H9 (cell line): ENCODE data around the gene MS4A10. TPM values are rescaled to one million over a fixed set of nuclear protein-coding genes. Genes with fewer than 3 reads are reported as not detected.

ENCODE experiments used
- DNase-seq: peaks from one replicate; pipeline ENCODE4 v3.0.0-alpha.2; 2017
- H2AFZ ChIP-seq: one replicate; pipeline ENCODE4 v1.6.1; 2013; ENCODE audit warnings: mild to moderate bottlenecking, low read length, control low read depth, moderate library complexity
- H2AK5ac ChIP-seq: 2 replicates; pipeline ENCODE4 v1.6.1; 2013; ENCODE audit warnings: low read length, control low read depth, mixed read lengths; ENCODE audit not compliant: insufficient read length
- H2BK120ac ChIP-seq: one replicate; pipeline ENCODE4 v1.6.1; 2013; ENCODE audit warnings: low read depth, mild to moderate bottlenecking, low read length, control low read depth, inconsistent platforms; ENCODE audit not compliant: poor library complexity, severe bottlenecking
- H2BK12ac ChIP-seq: 2 replicates; pipeline ENCODE4 v1.6.1; 2013; ENCODE audit warnings: low read length, control low read depth, mixed read lengths, low read depth; ENCODE audit not compliant: insufficient read length
- H2BK15ac ChIP-seq: 2 replicates; pipeline ENCODE4 v1.6.1; 2013; ENCODE audit warnings: low read depth, low read length, control low read depth
- H2BK20ac ChIP-seq: one replicate; pipeline ENCODE4 v1.6.1; 2013; ENCODE audit warnings: low read depth, mild to moderate bottlenecking, low read length, control low read depth, inconsistent platforms; ENCODE audit not compliant: poor library complexity, severe bottlenecking
- H2BK5ac ChIP-seq: 2 replicates; pipeline ENCODE4 v1.6.1; 2013; ENCODE audit warnings: low read length, control low read depth, mixed read lengths; ENCODE audit not compliant: insufficient read length
- H3K14ac ChIP-seq: 2 replicates; pipeline ENCODE4 v1.6.1; 2013; ENCODE audit warnings: low read length, control low read depth; ENCODE audit not compliant: insufficient read depth
- H3K18ac ChIP-seq: 2 replicates; pipeline ENCODE4 v1.6.1; 2013; ENCODE audit warnings: low read depth, mild to moderate bottlenecking, mixed read lengths, low read length, control low read depth; ENCODE audit not compliant: insufficient read length
- H3K23ac ChIP-seq: 2 replicates; pipeline ENCODE4 v1.6.1; 2013; ENCODE audit warnings: low read length, control low read depth, mixed read lengths, low read depth; ENCODE audit not compliant: insufficient read length
- H3K23me2 ChIP-seq: 2 replicates; pipeline ENCODE4 v1.6.1; 2013; ENCODE audit warnings: low read depth, mild to moderate bottlenecking, mixed read lengths, low read length, control low read depth; ENCODE audit not compliant: insufficient read length, poor library complexity, severe bottlenecking
- H3K27ac ChIP-seq: 2 replicates; pipeline ENCODE4 v1.5.1; 2013; ENCODE audit warnings: low read length, control low read depth, mixed read lengths, low read depth; ENCODE audit not compliant: insufficient read length
- H3K27me3 ChIP-seq: 2 replicates; pipeline ENCODE4 v1.6.1; 2013; ENCODE audit warnings: low read length, control low read depth, inconsistent platforms; ENCODE audit not compliant: insufficient read depth
- H3K4ac ChIP-seq: 2 replicates; pipeline ENCODE4 v1.6.1; 2013; ENCODE audit warnings: low read depth, mild to moderate bottlenecking, control low read depth, inconsistent platforms, low read length, moderate library complexity
- H3K4me1 ChIP-seq: 2 replicates; pipeline ENCODE4 v1.6.1; 2013; ENCODE audit warnings: low read length, control low read depth, inconsistent platforms; ENCODE audit not compliant: insufficient read depth
- H3K4me2 ChIP-seq: 2 replicates; pipeline ENCODE4 v1.6.1; 2013; ENCODE audit warnings: low read length, control low read depth, mixed read lengths; ENCODE audit not compliant: insufficient read length, insufficient read depth
- H3K56ac ChIP-seq: 2 replicates; pipeline ENCODE4 v1.6.1; 2013; ENCODE audit warnings: low read depth, mild to moderate bottlenecking, mixed read lengths, low read length, control low read depth; ENCODE audit not compliant: insufficient read length
- H3K79me1 ChIP-seq: 2 replicates; pipeline ENCODE4 v1.6.1; 2013; ENCODE audit warnings: low read depth, mild to moderate bottlenecking, moderate library complexity, low read length, control low read depth, inconsistent platforms; ENCODE audit not compliant: insufficient read depth, poor library complexity, severe bottlenecking
- H3K79me2 ChIP-seq: 2 replicates; pipeline ENCODE4 v1.6.1; 2013; ENCODE audit warnings: low read length, control low read depth, inconsistent platforms; ENCODE audit not compliant: insufficient read depth
- H3K9ac ChIP-seq: 2 replicates; pipeline ENCODE4 v1.6.1; 2013; ENCODE audit warnings: low read length, control low read depth, mixed read lengths; ENCODE audit not compliant: insufficient read length; ENCODE audit errors: extremely low read depth
- H3K9me3 ChIP-seq: one replicate; pipeline ENCODE4 v1.6.1; 2013; ENCODE audit warnings: low read depth, low read length, inconsistent platforms; ENCODE audit not compliant: control insufficient read depth
- H3T11ph ChIP-seq: one replicate; pipeline ENCODE4 v1.6.1; 2013; ENCODE audit warnings: mild to moderate bottlenecking, low read length, control low read depth, inconsistent platforms
- H4K20me1 ChIP-seq: one replicate; pipeline ENCODE4 v1.6.1; 2013; ENCODE audit not compliant: control insufficient read depth, insufficient read length, insufficient read depth
- H4K5ac ChIP-seq: 2 replicates; pipeline ENCODE4 v1.6.1; 2013; ENCODE audit warnings: low read depth, mild to moderate bottlenecking, mixed read lengths, low read length, control low read depth; ENCODE audit not compliant: insufficient read length
- H4K8ac ChIP-seq: replicated peaks from 2 replicates; pipeline ENCODE4 v1.6.1; 2013; ENCODE audit warnings: low read length, control low read depth, mixed read lengths, low read depth; ENCODE audit not compliant: insufficient read length
- H4K91ac ChIP-seq: 2 replicates; pipeline ENCODE4 v1.6.1; 2013; ENCODE audit warnings: low read depth, mild to moderate bottlenecking, moderate library complexity, mixed read lengths, low read length, control low read depth; ENCODE audit not compliant: insufficient read length
- H3K27ac Mint-ChIP-seq, 3 experiments: 2 replicates in 2 of 3; 3 replicates in 1 of 3; pipeline ENCODE4 v1.8.0; 2020 to 2021; ENCODE audit warnings: mixed read lengths in 3 of 3, mild to moderate bottlenecking in 1 of 3, moderate library complexity in 1 of 3
- H3K27me3 Mint-ChIP-seq: 2 replicates; pipeline ENCODE4 v1.8.0; 2021; ENCODE audit warnings: low read depth, mild to moderate bottlenecking, moderate library complexity, mixed read lengths
- H3K36me3 Mint-ChIP-seq, 3 experiments: 2 replicates in 2 of 3; 3 replicates in 1 of 3; pipeline ENCODE4 v1.8.0; 2020 to 2021; ENCODE audit warnings: low read depth in 3 of 3, mixed read lengths in 3 of 3; ENCODE audit not compliant: insufficient read depth in 1 of 3
- H3K4me1 Mint-ChIP-seq, 2 experiments: 2 replicates each; pipeline ENCODE4 v1.8.0; 2020; ENCODE audit warnings: mixed read lengths in 2 of 2
- H3K4me3 Mint-ChIP-seq, 2 experiments: 2 replicates in 1 of 2; 3 replicates in 1 of 2; pipeline ENCODE4 v1.8.0; 2020 to 2021; ENCODE audit warnings: mild to moderate bottlenecking in 2 of 2, mixed read lengths in 2 of 2, moderate library complexity in 1 of 2
- H3K9me3 Mint-ChIP-seq, 2 experiments: 2 replicates in 1 of 2; 3 replicates in 1 of 2; pipeline ENCODE4 v1.8.0; 2020; ENCODE audit warnings: mild to moderate bottlenecking in 2 of 2, mixed read lengths in 2 of 2, moderate library complexity in 1 of 2
- CTCF ChIP-seq: fragments of 200-600 bp; sonication (generic); conservative IDR thresholded peaks from 3 replicates; pipeline ENCODE4 v1.8.0; 2021; ENCODE audit warnings: antibody characterized with exemption, mild to moderate bottlenecking
- WGBS: extraction: QIAGEN DNeasy Blood & Tissue Kit; methylation state at CpG from one replicate; pipeline ENCODE4 v1.1.7; 2013; ENCODE audit warnings: missing lambda C conversion rate, low lambda C conversion rate, mixed read lengths; ENCODE audit not compliant: insufficient read length; ENCODE audit errors: extremely low coverage; 5-methylcytosine and 5-hydroxymethylcytosine counted together
- total RNA-seq: library from RNA; stranded (reverse); gene quantifications from 2 replicates; pipeline ENCODE4 v1.2.1, GENCODE V29; 2021

Gene MS4A10
- total RNA-seq, 1 experiment from 2014 or later: not detected

- no peak overlapping the region for H2BK15ac ChIP-seq
- H3K23ac ChIP-seq: no peak overlapping the region
- no peak overlapping the region for H3K14ac ChIP-seq
- H3T11ph ChIP-seq: no peak overlapping the region
- H2BK12ac ChIP-seq: no peak overlapping the region
- peaks cover 8 to 10% of the 10 kb centered on the region in 2 experiments; a peak in 4 of 5 replicates for H3K9me3 Mint-ChIP-seq
- peaks cover 0 to 3% of the 10 kb centered on the region in 2 experiments; a peak in 2 of 4 replicates for H3K4me1 Mint-ChIP-seq
- H2AFZ ChIP-seq: no peak overlapping the region
- H3K79me2 ChIP-seq: no peaks in the 10 kb centered on the region
- H3K4me2 ChIP-seq: no peak overlapping the region
- no peak for DNase-seq
- H3K27me3 ChIP-seq: no peaks in the 10 kb centered on the region
- no peak overlapping the region for H4K8ac ChIP-seq
- H3K9ac ChIP-seq: no peak overlapping the region
- no peak overlapping the region for H4K91ac ChIP-seq
- no peak overlapping the region for H3K27ac ChIP-seq
- no peak overlapping the region for H3K18ac ChIP-seq
- H2BK120ac ChIP-seq: no peak overlapping the region
- H3K23me2 ChIP-seq: no peaks in the 10 kb centered on the region
- H3K36me3 Mint-ChIP-seq: peaks cover 0 to 7% (median 0%) of the 10 kb centered on the region in 3 experiments; a peak in 2 of 7 replicates
- H3K4me3 Mint-ChIP-seq: no peak overlapping the region
- peaks cover 21% of the 10 kb centered on the region for H3K27me3 Mint-ChIP-seq
- TF ChIP-seq CTCF: no peak
- H4K5ac ChIP-seq: no peak overlapping the region
- H3K4ac ChIP-seq: no peak overlapping the region
- no peaks in the 10 kb centered on the region for H3K9me3 ChIP-seq
- H2BK5ac ChIP-seq: no peak overlapping the region
- no peaks in the 10 kb centered on the region for H3K4me1 ChIP-seq
- no peaks in the 10 kb centered on the region for H4K20me1 ChIP-seq
- no peaks in the 10 kb centered on the region for H3K79me1 ChIP-seq
- no peak overlapping the region for H3K56ac ChIP-seq
- H2AK5ac ChIP-seq: no peak overlapping the region
- no peak overlapping the region for H2BK20ac ChIP-seq
- no peak overlapping the region for H3K27ac Mint-ChIP-seq
- WGBS: no CpG with 5 or more reads among the region's 4 CpGs
Observed at GRCh38 chr11:60810151-60810550, 25.0 kb downstream of the MS4A10 start.
